ENCODE measurements around the gene TIMM22. TPM values are rescaled to one million over a fixed set of nuclear protein-coding genes. Genes with fewer than 3 reads are reported as not detected.
"Not testable (repeated sequence)": the region's sequence is repeated elsewhere in the genome, so short reads cannot be mapped to it uniquely, and the experiment has no call there.

TIMM22 gene
- polyA plus RNA-seq, 1 experiment: 14.3 TPM

- DNase-seq (ENCODE audit: low read depth): no peak
- ChIA-PET POLR2A (no interaction called here), CTCF (interaction anchor here (1.0 to 1.7 kb wide), 2 partner anchors 10 to 574 kb away, joined by 3 to 7 read pairs; partner anchors contain the start of gene TIMM22)
- Histone ChIP-seq H3K36me3 (ENCODE audit: control insufficient read depth, insufficient read depth, low read length) (no peaks in the 10 kb centered on the region), H3K4me3 (ENCODE audit: low read depth, low read length) (no peak overlapping the region), H3K27me3 (ENCODE audit: control insufficient read depth, insufficient read depth, low read length) (no peaks in the 10 kb centered on the region)
- TF ChIP-seq CTCF (IDR thresholded peaks at IDR 0.05; ENCODE audit: insufficient read depth, low read depth, low read length): no peak
These were observed 10.5 kb upstream of the TIMM22 start for GRCh38 chr17:986322-986929.

GRCh38 chr17:987931-988330 is 9.0 kb upstream of the TIMM22 start:
- Histone ChIP-seq H3K4me3 (ENCODE audit: low read depth, low read length) (no peak overlapping the region), H3K36me3 (ENCODE audit: control insufficient read depth, insufficient read depth, low read length) (no peaks in the 10 kb centered on the region), H3K27me3 (ENCODE audit: control insufficient read depth, insufficient read depth, low read length) (no peaks in the 10 kb centered on the region)
- POLR2A ChIA-PET: no interaction called here
- CTCF ChIA-PET: interaction anchor here (0.8 to 2.6 kb wide), 4 partner anchors 8 to 138 kb away, joined by 3 to 14 read pairs (median 6); partner anchors contain the start of genes NXN and TIMM22
- no peak for DNase-seq (ENCODE audit: low read depth)
- TF ChIP-seq CTCF (IDR thresholded peaks at IDR 0.05; ENCODE audit: insufficient read depth, low read depth, low read length): no peak

- ChIA-PET CTCF (interaction anchor here (0.8 to 2.6 kb wide), 4 partner anchors 8 to 138 kb away, joined by 3 to 14 read pairs (median 6); partner anchors contain the start of genes NXN and TIMM22), POLR2A (no interaction called here)
- Histone ChIP-seq H3K4me3 (ENCODE audit: low read depth, low read length) (no peak overlapping the region), H3K36me3 (ENCODE audit: control insufficient read depth, insufficient read depth, low read length) (no peaks in the 10 kb centered on the region), H3K27me3 (ENCODE audit: control insufficient read depth, insufficient read depth, low read length) (no peaks in the 10 kb centered on the region)
- TF ChIP-seq CTCF (IDR thresholded peaks at IDR 0.05; ENCODE audit: insufficient read depth, low read depth, low read length): no peak
- DNase-seq (ENCODE audit: low read depth): no peak
These were observed 8.4 kb upstream of the TIMM22 start for GRCh38 chr17:988561-988960.

GRCh38 chr17:992933-993332 is 4.0 kb upstream of the TIMM22 start:
- H3K36me3 ChIP-seq (ENCODE audit: control insufficient read depth, insufficient read depth, low read length): no peaks in the 10 kb centered on the region
- no peaks in the 10 kb centered on the region for H3K27me3 ChIP-seq (ENCODE audit: control insufficient read depth, insufficient read depth, low read length)
- no peak for TF ChIP-seq CTCF (IDR thresholded peaks at IDR 0.05; ENCODE audit: insufficient read depth, low read depth, low read length)
- ChIA-PET POLR2A (no interaction called here), CTCF (interaction anchor here (0.9 to 2.9 kb wide), 2 partner anchors 12 to 63 kb away, joined by 4 to 13 read pairs; partner anchors contain the start of gene NXN)
- no peak overlapping the region for H3K4me3 ChIP-seq (ENCODE audit: low read depth, low read length)
- DNase-seq (ENCODE audit: low read depth): no peak

- CTCF ChIA-PET: interaction anchor here (0.7 to 2.9 kb wide), 5 partner anchors 10 to 843 kb away, joined by 3 to 47 read pairs (median 7); partner anchors contain the start of gene NXN
- H3K27me3 ChIP-seq (ENCODE audit: control insufficient read depth, insufficient read depth, low read length); POLR2A ChIA-PET; DNase-seq (ENCODE audit: low read depth); H3K36me3 ChIP-seq (ENCODE audit: control insufficient read depth, insufficient read depth, low read length); H3K4me3 ChIP-seq (ENCODE audit: low read depth, low read length): not testable (repeated sequence)
These were observed 1.6 kb upstream of the TIMM22 start for GRCh38 chr17:995324-995723.

Measured in BJ (cell line).